ENCODE results near the gene SPAG16. TPM values are rescaled to one million over a fixed set of nuclear protein-coding genes. Genes with fewer than 3 reads are reported as not detected.
"Not testable (repeated sequence)": the region's sequence is repeated elsewhere in the genome, so short reads cannot be mapped to it uniquely, and the experiment has no call there.

SPAG16 gene
- total RNA-seq, 1 experiment from 2014 or later, result 17.3 TPM

GRCh38 chr2:213688133-213688532 lies 403.9 kb downstream of the SPAG16 start:
- no peak overlapping the region for H2BK120ac ChIP-seq (ENCODE audit: low read depth, low read length, poor library complexity, severe bottlenecking)
- no peak overlapping the region for H3K4me2 ChIP-seq (ENCODE audit: insufficient read depth, insufficient read length, low read length)
- no peak overlapping the region for H4K5ac ChIP-seq (ENCODE audit: insufficient read length, low read depth, low read length)
- no peak overlapping the region for H3K14ac ChIP-seq (ENCODE audit: insufficient read depth, low read length)
- no peak for TF ChIP-seq CTCF (conservative IDR thresholded peaks at IDR 0.05)
- no peaks in the 10 kb centered on the region for H3K9me3 ChIP-seq (ENCODE audit: control insufficient read depth, low read depth, low read length)
- H3K9me3 Mint-ChIP-seq, result peaks cover 38 to 41% of the 10 kb centered on the region in 2 experiments
- H4K91ac ChIP-seq (ENCODE audit: insufficient read length, low read depth, low read length), result no peak overlapping the region
- no peak overlapping the region for H3K9ac ChIP-seq (ENCODE audit: extremely low read depth, insufficient read length, low read length)
- no peak overlapping the region for H3T11ph ChIP-seq (ENCODE audit: low read length)
- no peak overlapping the region for H2BK20ac ChIP-seq (ENCODE audit: low read depth, low read length, poor library complexity, severe bottlenecking)
- H3K18ac ChIP-seq (ENCODE audit: insufficient read length, low read depth, low read length), result no peak overlapping the region
- no peak overlapping the region for H2BK12ac ChIP-seq (ENCODE audit: insufficient read length, low read depth, low read length)
- H3K79me1 ChIP-seq (ENCODE audit: insufficient read depth, low read depth, low read length, poor library complexity, severe bottlenecking), result no peaks in the 10 kb centered on the region
- peaks cover 23 to 52% (median 30%) of the 10 kb centered on the region in 3 experiments for H3K36me3 Mint-ChIP-seq (ENCODE audit: insufficient read depth in 1 of 3, low read depth in 3 of 3)
- no peak overlapping the region for H2AFZ ChIP-seq (ENCODE audit: low read length)
- H4K8ac ChIP-seq (replicated peaks; ENCODE audit: insufficient read length, low read depth, low read length), result no peak overlapping the region
- H4K20me1 ChIP-seq (ENCODE audit: control insufficient read depth, insufficient read depth, insufficient read length), result no peaks in the 10 kb centered on the region
- H2BK5ac ChIP-seq (ENCODE audit: insufficient read length, low read length), result no peak overlapping the region
- H2AK5ac ChIP-seq (ENCODE audit: insufficient read length, low read length), result no peak overlapping the region
- no peaks in the 10 kb centered on the region for H3K27me3 Mint-ChIP-seq (ENCODE audit: low read depth)
- H3K23ac ChIP-seq (ENCODE audit: insufficient read length, low read depth, low read length), result no peak overlapping the region
- H3K4me3 Mint-ChIP-seq, result no peak overlapping the region; a peak in 1 of 5 replicates
- no peaks in the 10 kb centered on the region for H3K27me3 ChIP-seq (ENCODE audit: insufficient read depth, low read length)
- H3K56ac ChIP-seq (ENCODE audit: insufficient read length, low read depth, low read length), result no peak overlapping the region
- DNase-seq, result no peak
- H3K27ac Mint-ChIP-seq, result peak overlapping the region; percentile 96 to 97 (median 96)
- H2BK15ac ChIP-seq (ENCODE audit: low read depth, low read length), result no peak overlapping the region
- peaks cover 19 to 26% of the 10 kb centered on the region in 2 experiments for H3K4me1 Mint-ChIP-seq
- H3K4ac ChIP-seq (ENCODE audit: low read depth, low read length), result no peak overlapping the region
- no peaks in the 10 kb centered on the region; the same call in 1 of the 2 replicates for H3K4me1 ChIP-seq (ENCODE audit: insufficient read depth, low read length)
- H3K23me2 ChIP-seq (ENCODE audit: insufficient read length, low read depth, low read length, poor library complexity, severe bottlenecking), result no peaks in the 10 kb centered on the region
- H3K27ac ChIP-seq (ENCODE audit: insufficient read length, low read depth, low read length), result no peak overlapping the region
- no peaks in the 10 kb centered on the region for H3K79me2 ChIP-seq (ENCODE audit: insufficient read depth, low read length)

- not testable (repeated sequence) for H3K79me2 ChIP-seq (ENCODE audit: insufficient read depth, low read length); H3K4ac ChIP-seq (ENCODE audit: low read depth, low read length); H2BK20ac ChIP-seq (ENCODE audit: low read depth, low read length, poor library complexity, severe bottlenecking); H3K9me3 ChIP-seq (ENCODE audit: control insufficient read depth, low read depth, low read length); H3K14ac ChIP-seq (ENCODE audit: insufficient read depth, low read length); H3K4me3 Mint-ChIP-seq; H4K8ac ChIP-seq (replicated peaks; ENCODE audit: insufficient read length, low read depth, low read length); H2AK5ac ChIP-seq (ENCODE audit: insufficient read length, low read length); H3K4me2 ChIP-seq (ENCODE audit: insufficient read depth, insufficient read length, low read length); H4K91ac ChIP-seq (ENCODE audit: insufficient read length, low read depth, low read length); H3K79me1 ChIP-seq (ENCODE audit: insufficient read depth, low read depth, low read length, poor library complexity, severe bottlenecking); H3K4me1 ChIP-seq (ENCODE audit: insufficient read depth, low read length); DNase-seq; H3K56ac ChIP-seq (ENCODE audit: insufficient read length, low read depth, low read length); H3K23me2 ChIP-seq (ENCODE audit: insufficient read length, low read depth, low read length, poor library complexity, severe bottlenecking); H2BK15ac ChIP-seq (ENCODE audit: low read depth, low read length); H2BK12ac ChIP-seq (ENCODE audit: insufficient read length, low read depth, low read length); H2AFZ ChIP-seq (ENCODE audit: low read length); H3K27me3 ChIP-seq (ENCODE audit: insufficient read depth, low read length); H3K27me3 Mint-ChIP-seq (ENCODE audit: low read depth); H3T11ph ChIP-seq (ENCODE audit: low read length); H4K20me1 ChIP-seq (ENCODE audit: control insufficient read depth, insufficient read depth, insufficient read length); H3K18ac ChIP-seq (ENCODE audit: insufficient read length, low read depth, low read length); H2BK5ac ChIP-seq (ENCODE audit: insufficient read length, low read length); H3K23ac ChIP-seq (ENCODE audit: insufficient read length, low read depth, low read length); H3K27ac ChIP-seq (ENCODE audit: insufficient read length, low read depth, low read length); H4K5ac ChIP-seq (ENCODE audit: insufficient read length, low read depth, low read length); H3K9ac ChIP-seq (ENCODE audit: extremely low read depth, insufficient read length, low read length); H2BK120ac ChIP-seq (ENCODE audit: low read depth, low read length, poor library complexity, severe bottlenecking)
- peaks cover 23 to 52% (median 30%) of the 10 kb centered on the region in 3 experiments for H3K36me3 Mint-ChIP-seq (ENCODE audit: insufficient read depth in 1 of 3, low read depth in 3 of 3)
- H3K27ac Mint-ChIP-seq, result peak overlapping the region; percentile 50 to 95 (median 88); a peak in 4 of 7 replicates
- WGBS (ENCODE audit: extremely low coverage, insufficient read length, low lambda C conversion rate), result no CpG with 5 or more reads among the region's 3 CpGs
- peaks cover 19 to 26% of the 10 kb centered on the region in 2 experiments for H3K4me1 Mint-ChIP-seq
- H3K9me3 Mint-ChIP-seq, result peaks cover 38 to 41% of the 10 kb centered on the region in 2 experiments
These were observed 404.6 kb downstream of the SPAG16 start for GRCh38 chr2:213688825-213689224.

All from H9 (cell line).